Right renal cortex interstitium (tissue), 3 donors: ENCODE data around the gene PDCD10. TPM values are rescaled to one million over a fixed set of nuclear protein-coding genes. Genes with fewer than 3 reads are reported as not detected.

Source experiments
- DNase-seq, 3 donors: peaks; one replicate each; pipeline ENCODE4 v3.0.0-alpha.2; 2013; ENCODE audit warnings: low read depth in 3 of 3, low spot score in 2 of 3
- polyA plus RNA-seq, 3 donors: library from polyadenylated mRNA; unstranded; fragments of 120-200 nt; gene quantifications; one replicate each; pipeline ENCODE4 v1.2.1, GENCODE V29; 2013; ENCODE audit not compliant: insufficient read length in 3 of 3

Gene PDCD10
- polyA plus RNA-seq = 10 to 100 TPM; 70.1 to 81.9 (median 79.8) TPM

- peak; percentile 92 to 95 (median 93) for DNase-seq
Observed at GRCh38 chr3:167734498-167735232, at the start of gene PDCD10. Gene PDCD10, minus strand, starts transcription at chr3:167734892. Its CDS starts 14,735 bp downstream, at chr3:167720157.

- no peak for DNase-seq
Observed at GRCh38 chr3:167783781-167784180, 49.1 kb upstream of the PDCD10 start.

DNA sequence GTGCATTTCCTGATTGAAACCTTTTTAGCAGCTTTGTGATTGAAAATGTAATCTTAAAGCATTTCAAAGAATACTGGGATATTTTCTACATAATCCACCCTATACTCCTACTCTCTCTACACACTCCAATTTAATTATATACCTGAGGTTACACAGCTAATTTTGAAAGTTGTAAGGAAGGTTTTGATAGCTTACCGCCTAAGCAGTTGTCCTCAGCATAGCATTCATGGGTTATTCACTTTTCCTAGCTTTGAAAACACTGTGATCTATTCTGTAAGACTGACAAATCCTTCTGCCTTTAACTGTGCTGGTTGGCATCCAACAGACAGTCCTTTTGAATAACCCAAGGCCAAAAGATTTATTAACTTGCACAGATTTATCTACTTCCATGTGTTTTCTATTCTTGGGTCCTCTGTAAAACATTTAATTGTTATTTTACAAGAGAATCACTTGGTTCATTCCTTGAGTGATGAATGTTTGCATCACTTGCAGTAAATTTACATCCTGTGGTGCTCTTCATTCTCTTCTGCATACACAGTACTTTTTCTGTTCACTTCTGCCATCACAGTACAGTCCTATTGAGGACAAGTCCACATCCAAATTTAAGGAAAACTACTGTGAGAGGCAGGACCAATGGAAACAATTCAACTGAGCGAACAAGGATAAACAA, 45.7 kb upstream of the PDCD10 start:
- DNase-seq = no peak

DNA sequence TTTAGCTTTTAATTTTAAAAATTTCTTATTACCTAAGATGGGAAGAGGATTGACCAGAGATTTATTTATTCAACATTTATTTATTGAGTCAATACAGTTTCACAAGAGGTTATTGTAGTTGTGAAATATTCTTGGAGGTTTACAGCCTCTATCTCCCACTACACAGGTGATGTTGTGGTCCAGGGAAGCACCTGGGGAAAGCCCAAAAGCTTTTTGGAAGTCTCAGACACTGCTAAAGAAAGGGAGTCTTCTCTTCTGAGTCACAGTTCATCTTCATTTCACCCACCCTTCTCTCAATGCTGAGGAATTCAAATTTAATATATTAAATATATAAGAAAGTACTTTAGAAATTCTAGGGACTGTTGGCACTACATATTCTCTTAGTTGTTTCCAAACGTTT, 42.7 kb upstream of the PDCD10 start:
- no peak for DNase-seq

DNA sequence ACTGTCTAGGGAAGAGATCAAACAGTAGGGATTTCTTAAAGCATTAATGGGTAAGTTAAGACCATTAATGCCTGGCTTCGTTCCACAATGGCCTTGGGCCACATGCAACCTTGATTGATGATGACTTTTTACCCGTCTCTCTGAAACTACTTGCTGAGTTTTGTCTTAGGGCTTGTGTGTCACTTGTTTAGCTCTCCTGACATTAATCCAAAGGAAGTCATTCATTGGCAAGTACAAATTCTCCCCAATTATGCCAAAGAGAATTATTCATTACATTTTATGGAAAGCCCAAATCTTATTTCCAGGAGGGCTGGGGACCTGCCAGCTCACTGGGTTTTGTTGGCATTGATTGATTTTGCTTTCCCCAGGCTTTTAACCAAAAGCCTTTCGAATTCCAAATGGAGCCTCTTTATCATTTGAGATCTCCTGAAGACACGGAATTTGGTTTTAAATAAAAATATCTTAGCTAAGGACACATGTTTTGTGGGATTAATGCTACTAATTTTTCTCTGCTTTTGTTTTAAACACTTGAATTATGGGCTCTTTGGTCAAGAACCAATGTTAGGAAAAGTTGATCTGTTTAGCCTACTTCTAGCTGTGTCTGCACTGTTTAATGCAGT, 41.5 kb upstream of the PDCD10 start:
- no peak for DNase-seq

GRCh38 chr3:167773584-167773983, 38.9 kb upstream of the PDCD10 start:
- DNase-seq = no peak

GRCh38 chr3:167772992-167773391, 38.3 kb upstream of the PDCD10 start:
- no peak for DNase-seq

DNA sequence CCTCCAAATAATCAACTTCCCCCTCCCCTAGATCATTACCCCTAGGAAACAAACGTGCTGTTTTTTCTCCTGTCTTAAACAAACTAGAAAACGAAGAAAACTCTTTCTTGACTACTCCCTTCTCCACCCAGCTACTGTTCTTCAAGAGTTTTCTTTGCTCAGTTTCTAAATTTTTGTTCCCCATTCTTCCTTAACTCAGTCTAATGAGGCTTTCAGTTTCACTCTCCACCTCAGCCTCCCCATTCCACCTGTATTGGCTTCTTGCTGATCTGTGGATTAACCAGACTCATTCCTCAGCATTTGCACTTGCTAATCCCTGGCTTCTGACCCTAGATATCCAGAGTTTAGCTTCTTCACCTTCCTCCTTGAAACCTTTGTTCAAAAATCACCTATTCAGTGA, 27.6 kb upstream of the PDCD10 start:
- no peak for DNase-seq

- DNase-seq = no peak
Observed at GRCh38 chr3:167761302-167761701, 26.6 kb upstream of the PDCD10 start.

DNA sequence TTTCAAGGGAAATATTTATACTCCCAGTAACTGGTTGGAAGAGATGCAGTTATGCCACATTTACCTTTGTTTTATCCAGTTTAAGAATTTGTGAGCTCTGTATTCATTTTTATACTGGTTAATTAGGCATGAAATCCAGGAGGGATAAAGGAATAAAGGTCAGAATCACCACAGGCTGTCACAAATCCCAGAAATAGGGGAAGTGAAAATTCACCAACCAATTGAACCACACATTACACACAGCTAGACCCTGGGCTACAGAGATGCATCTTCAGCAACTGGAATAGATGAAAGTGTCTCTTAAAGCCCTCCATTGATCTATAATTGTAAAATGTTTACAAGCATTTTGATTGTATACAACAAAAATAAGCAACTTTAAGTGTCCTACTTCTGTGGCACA, 19.4 kb upstream of the PDCD10 start:
- no peak for DNase-seq

GRCh38 chr3:167750272-167750971, 15.7 kb upstream of the PDCD10 start:
- no peak for DNase-seq

DNA sequence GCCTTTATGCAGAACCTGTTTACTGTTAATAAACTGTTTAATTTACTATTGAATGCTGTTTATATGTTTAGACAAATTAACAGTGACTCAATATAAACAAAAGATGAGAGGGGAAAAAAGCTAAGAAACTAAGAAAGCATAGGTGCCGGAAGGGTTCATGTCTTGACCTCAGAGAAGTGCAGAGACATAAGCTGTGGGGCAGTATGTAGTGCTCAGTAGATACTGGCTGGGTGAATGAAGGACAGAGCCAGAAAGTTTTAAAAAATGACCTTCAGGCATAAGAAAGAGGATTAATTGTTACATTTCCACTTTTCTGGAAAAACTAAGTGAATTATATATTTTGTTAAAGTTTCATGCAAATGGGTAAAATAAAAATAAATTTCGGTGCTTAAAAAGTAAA, 15.0 kb upstream of the PDCD10 start:
- no peak for DNase-seq

GRCh38 chr3:167749209-167749608, 14.5 kb upstream of the PDCD10 start:
- no peak for DNase-seq

DNA sequence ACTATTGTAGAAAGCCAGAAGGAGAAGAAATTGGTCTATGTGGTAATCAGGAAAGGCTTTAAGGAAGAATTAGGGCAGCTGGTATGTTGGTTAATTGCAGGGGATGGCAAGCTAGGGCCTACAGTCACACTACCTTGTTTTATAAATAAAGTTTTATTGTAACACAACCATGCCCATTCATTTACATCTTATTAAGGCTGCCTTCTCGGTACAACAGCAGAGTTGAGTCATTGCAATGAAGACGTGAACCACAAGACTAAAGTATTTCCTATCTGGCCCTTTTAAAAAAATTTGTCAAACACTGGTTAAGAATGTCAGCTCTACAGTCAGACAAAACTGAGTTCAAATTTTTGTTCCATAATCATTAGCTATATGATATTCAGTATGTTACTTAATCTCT, 9.1 kb upstream of the PDCD10 start:
- DNase-seq = no peak

- DNase-seq = no peak
Observed at GRCh38 chr3:167742338-167742737, 7.6 kb upstream of the PDCD10 start.

DNA sequence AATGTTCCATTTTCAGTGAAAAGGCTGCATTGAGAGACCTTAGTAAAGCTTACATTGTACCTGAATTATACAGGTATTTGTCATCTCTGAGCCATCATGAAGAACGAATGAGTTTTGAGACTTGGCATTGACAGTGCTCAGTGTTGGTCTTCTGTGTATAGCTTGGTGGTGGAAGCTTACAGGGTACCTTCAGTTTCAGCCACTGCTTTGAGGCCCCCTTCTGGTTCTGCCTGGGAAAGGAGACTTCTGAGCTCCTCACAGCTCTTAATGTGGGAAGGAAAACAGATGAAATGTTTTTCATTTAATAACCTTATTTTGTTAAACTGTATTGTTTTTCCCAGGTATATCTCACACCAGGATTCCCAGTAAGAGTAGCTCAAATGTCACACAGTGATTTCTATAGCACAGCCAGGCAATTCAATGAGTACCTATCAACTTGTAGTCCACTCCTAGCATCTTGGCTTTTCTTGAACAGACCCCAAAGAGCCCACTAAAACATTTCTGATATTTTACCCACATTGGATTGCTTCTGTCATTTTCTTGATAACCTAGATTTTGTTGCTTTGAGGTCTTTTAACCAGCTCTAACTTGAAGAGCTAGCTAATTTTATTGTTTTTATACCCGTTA, 6.4 kb upstream of the PDCD10 start:
- peak in 1 of 3 donors; percentile 8 for DNase-seq

DNA sequence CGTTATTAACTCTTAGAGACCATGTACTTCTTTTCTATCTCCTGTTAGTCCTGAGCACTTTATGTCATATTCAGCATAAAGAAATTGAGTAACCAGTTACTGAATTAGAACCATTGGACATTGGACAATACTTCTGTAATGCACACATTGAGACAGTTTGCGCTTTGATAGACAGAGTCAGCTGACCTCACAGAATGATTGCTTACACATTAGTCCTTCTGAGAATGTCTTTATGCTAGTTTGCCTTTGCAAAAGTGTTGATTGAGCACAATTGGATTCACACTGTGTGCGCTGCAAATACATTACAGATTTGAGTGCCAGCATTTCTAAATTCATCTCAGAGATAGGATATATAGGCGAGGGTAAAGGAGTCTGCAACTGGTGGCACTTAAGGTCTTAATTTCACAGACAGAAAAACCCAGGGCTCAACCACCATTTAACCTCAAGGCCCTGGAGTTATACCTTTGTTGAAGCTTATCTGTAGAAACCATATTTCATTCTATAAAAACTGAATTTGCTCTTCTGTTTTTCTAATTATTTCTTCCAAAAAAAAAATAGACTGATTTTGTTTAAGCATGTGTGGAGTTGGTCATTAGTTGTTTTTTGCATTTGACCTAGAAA, 4.6 kb upstream of the PDCD10 start:
- no peak for DNase-seq

- no peak for DNase-seq
Observed at GRCh38 chr3:167738037-167738436, 3.3 kb upstream of the PDCD10 start.

DNA sequence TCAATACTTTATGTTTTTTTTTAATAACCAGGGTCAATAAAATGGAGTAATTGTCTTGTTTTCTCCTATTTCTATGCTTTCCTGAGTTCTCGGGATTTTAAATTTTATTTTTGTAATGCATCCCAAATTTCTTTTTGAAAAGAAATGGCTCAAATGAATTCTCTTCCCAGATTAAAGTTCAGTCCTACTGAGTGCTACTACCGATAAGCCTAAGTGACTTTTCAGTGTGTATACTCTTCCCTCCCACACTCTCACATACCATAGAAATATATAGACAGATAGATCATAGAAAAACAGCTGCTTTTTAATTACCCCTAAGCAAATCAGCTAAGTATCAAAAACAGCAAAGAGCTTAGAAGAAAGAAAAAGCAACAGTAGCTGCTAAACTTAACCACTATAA, 2.3 kb upstream of the PDCD10 start:
- DNase-seq = no peak

DNA sequence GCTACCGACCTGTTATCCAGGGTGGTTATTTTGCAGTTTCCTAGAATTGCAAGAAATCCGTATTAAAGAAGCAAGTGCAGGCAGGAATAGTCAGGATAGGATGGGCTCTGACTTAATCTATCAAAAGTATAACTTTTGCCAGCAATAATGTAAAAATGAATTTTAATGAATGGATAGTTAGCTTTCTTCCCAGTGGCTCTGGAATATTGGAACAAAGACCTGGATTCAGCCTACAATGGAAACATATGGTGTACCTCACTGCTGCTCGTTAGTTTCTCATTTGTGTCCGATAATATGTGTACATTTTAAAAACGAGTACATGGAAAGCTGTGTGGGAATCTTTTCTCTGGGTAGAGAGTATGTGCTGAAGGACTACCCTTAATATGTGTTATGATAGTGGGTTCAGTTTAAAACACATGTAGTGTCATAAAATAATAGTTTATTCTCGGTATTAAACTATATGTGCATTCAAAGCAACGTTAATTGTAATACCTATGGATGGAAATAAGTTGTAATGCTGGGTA, 1.6 kb upstream of the PDCD10 start:
- no peak for DNase-seq
